PC-9 (cell line): ENCODE data around the gene DNM3. TPM values are rescaled to one million over a fixed set of nuclear protein-coding genes. Genes with fewer than 3 reads are reported as not detected.

Experiments
- BruUV-seq: library from RNA; stranded (reverse); fragments of 400-500 nt; replicated peaks from 2 replicates; lab custom pipeline; 2021; lab: Mats Ljungman, UMichigan
- CTCF ChIA-PET: fragments of 300-600 bp; sonication (Branson Sonifier 250); formaldehyde crosslinking; loops from one replicate; lab custom pipeline; 2022; ENCODE audit warnings: antibody characterized with exemption; lab: Charles Lee
- POLR2A ChIA-PET: fragments of 300-600 bp; sonication (Branson Sonifier 250); formaldehyde crosslinking; loops from one replicate; lab custom pipeline; 2022; ENCODE audit warnings: antibody characterized with exemption; ENCODE audit not compliant: unreplicated experiment; lab: Charles Lee
- DNase-seq, 2 experiments: peaks; one replicate each; pipeline versions ENCODE4 v3.0.0 to v3.0.0-alpha.2; 2015 to 2022; ENCODE audit warnings: mixed read lengths in 1 of 2
- H2AFZ ChIP-seq: fragments of 200-600 bp; sonication (generic); 2 replicates; pipeline ENCODE4 v1.8.1; 2017; ENCODE audit warnings: antibody characterized with exemption
- H3F3A ChIP-seq: fragments of 200-600 bp; sonication (generic); 2 replicates; pipeline ENCODE4 v1.8.1; 2017; ENCODE audit warnings: antibody characterized with exemption, mild to moderate bottlenecking, low read depth; ENCODE audit not compliant: insufficient read depth
- H3K27ac ChIP-seq: fragments of 200-600 bp; sonication (generic); 2 replicates; pipeline ENCODE4 v1.6.1; 2016; ENCODE audit warnings: mixed run types
- H3K27me3 ChIP-seq: fragments of 200-600 bp; sonication (generic); 2 replicates; pipeline ENCODE4 v1.6.1; 2016; ENCODE audit warnings: low read depth, mixed run types; ENCODE audit not compliant: insufficient read depth
- H3K36me3 ChIP-seq: fragments of 200-600 bp; sonication (generic); 2 replicates; pipeline ENCODE4 v1.6.1; 2016; ENCODE audit warnings: low read depth, mixed run types
- H3K4me1 ChIP-seq: fragments of 200-600 bp; sonication (generic); replicated peaks from 2 replicates; pipeline ENCODE4 v1.6.1; 2016; ENCODE audit warnings: mixed run types; ENCODE audit not compliant: insufficient read depth
- H3K4me2 ChIP-seq: fragments of 200-600 bp; sonication (generic); 2 replicates; pipeline ENCODE4 v1.6.1; 2017; ENCODE audit warnings: mixed run types
- H3K4me3 ChIP-seq: fragments of 200-600 bp; sonication (generic); 2 replicates; pipeline ENCODE4 v1.6.1; 2016; ENCODE audit warnings: mixed run types
- H3K79me2 ChIP-seq: fragments of 200-600 bp; sonication (generic); 2 replicates; pipeline ENCODE4 v1.6.1; 2017; ENCODE audit warnings: low read depth, mixed run types
- H3K9me2 ChIP-seq: fragments of 200-600 bp; sonication (generic); 2 replicates; pipeline ENCODE4 v1.8.1; 2017; ENCODE audit warnings: mild to moderate bottlenecking; ENCODE audit not compliant: insufficient read depth
- H3K9me3 ChIP-seq: fragments of 200-600 bp; sonication (generic); 2 replicates; pipeline ENCODE4 v1.8.1; 2016; ENCODE audit warnings: low read depth; ENCODE audit not compliant: insufficient read depth
- H4K20me1 ChIP-seq: fragments of 200-600 bp; sonication (generic); 2 replicates; pipeline ENCODE4 v1.8.1; 2017; ENCODE audit not compliant: insufficient read depth
- EZH2 ChIP-seq: fragments of 200-600 bp; sonication (generic); IDR thresholded peaks from 2 replicates; pipeline ENCODE4 v1.8.0; 2017; ENCODE audit warnings: antibody characterized with exemption, low read depth
- intact Hi-C: fragments of 100-400 bp; cut with micrococcal nuclease; formaldehyde crosslinking; loops from one replicate; pipeline ENCODE4 v1.10.0; 2022; ENCODE audit not compliant: unreplicated experiment
- total RNA-seq: library from RNA; stranded (reverse); gene quantifications from 2 replicates; pipeline ENCODE4 v1.2.3, GENCODE V29; 2021
- TF ChIP-seq, protein P1 (sequence below): fragments of 200-600 bp; sonication (generic); conservative IDR thresholded peaks from 2 replicates; pipeline ENCODE4 v1.6.1; 2017; ENCODE audit warnings: mixed run types, antibody characterized with exemption, mild to moderate bottlenecking, moderate library complexity

Gene DNM3
- total RNA-seq, 1 experiment from 2014 or later: 1.7 TPM

- no peaks in the 10 kb centered on the region for H3K27me3 ChIP-seq
- H3K4me3 ChIP-seq: no peak overlapping the region
- H3K9me2 ChIP-seq: no peaks in the 10 kb centered on the region
- no peak overlapping the region for H2AFZ ChIP-seq
- H3K4me2 ChIP-seq: no peak overlapping the region
- no peaks in the 10 kb centered on the region for H3K4me1 ChIP-seq
- H3K36me3 ChIP-seq: no peaks in the 10 kb centered on the region
- H3K9me3 ChIP-seq: no peaks in the 10 kb centered on the region
- H3K79me2 ChIP-seq: no peaks in the 10 kb centered on the region
- H3K27ac ChIP-seq: no peak overlapping the region
- CTCF ChIA-PET: interaction anchor here (0.6 to 1.0 kb wide), 2 partner anchors 401 to 597 kb away, joined by 3 to 4 read pairs; no protein-coding TSS in a partner anchor
- POLR2A ChIA-PET: no interaction called here
- H4K20me1 ChIP-seq: no peaks in the 10 kb centered on the region
- no peak for DNase-seq
- intact Hi-C loops: loop anchor here (2.0 to 5.0 kb wide), 3 partner anchors 41 to 306 kb away; no protein-coding TSS in a partner anchor
- BruUV-seq: no TSS peak
- H3F3A ChIP-seq: no peaks in the 10 kb centered on the region
- no peak for TF ChIP-seq EZH2
- TF ChIP-seq, protein P1, sequence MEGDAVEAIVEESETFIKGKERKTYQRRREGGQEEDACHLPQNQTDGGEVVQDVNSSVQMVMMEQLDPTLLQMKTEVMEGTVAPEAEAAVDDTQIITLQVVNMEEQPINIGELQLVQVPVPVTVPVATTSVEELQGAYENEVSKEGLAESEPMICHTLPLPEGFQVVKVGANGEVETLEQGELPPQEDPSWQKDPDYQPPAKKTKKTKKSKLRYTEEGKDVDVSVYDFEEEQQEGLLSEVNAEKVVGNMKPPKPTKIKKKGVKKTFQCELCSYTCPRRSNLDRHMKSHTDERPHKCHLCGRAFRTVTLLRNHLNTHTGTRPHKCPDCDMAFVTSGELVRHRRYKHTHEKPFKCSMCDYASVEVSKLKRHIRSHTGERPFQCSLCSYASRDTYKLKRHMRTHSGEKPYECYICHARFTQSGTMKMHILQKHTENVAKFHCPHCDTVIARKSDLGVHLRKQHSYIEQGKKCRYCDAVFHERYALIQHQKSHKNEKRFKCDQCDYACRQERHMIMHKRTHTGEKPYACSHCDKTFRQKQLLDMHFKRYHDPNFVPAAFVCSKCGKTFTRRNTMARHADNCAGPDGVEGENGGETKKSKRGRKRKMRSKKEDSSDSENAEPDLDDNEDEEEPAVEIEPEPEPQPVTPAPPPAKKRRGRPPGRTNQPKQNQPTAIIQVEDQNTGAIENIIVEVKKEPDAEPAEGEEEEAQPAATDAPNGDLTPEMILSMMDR: no peak
These were observed 556.9 kb downstream of the DNM3 start for GRCh38 chr1:172398193-172398592.

- no peak overlapping the region for H3K4me3 ChIP-seq
- no peaks in the 10 kb centered on the region for H3K79me2 ChIP-seq
- H3K9me3 ChIP-seq: no peaks in the 10 kb centered on the region
- H3K4me2 ChIP-seq: peak overlapping the region; percentile 29; the same call in 1 of the 2 replicates
- no peak for TF ChIP-seq EZH2
- TF ChIP-seq, protein P1: peak; percentile 84
- H2AFZ ChIP-seq: no peak overlapping the region
- H3K27ac ChIP-seq: no peak overlapping the region
- ChIA-PET CTCF (interaction anchor here (0.6 to 1.8 kb wide), 9 partner anchors 39 to 755 kb away, joined by 3 to 9 read pairs (median 4); no protein-coding TSS in a partner anchor), POLR2A (interaction anchor here (0.6 kb wide), 1 partner anchor 488 kb away, joined by 5 read pairs; no protein-coding TSS in a partner anchor)
- intact Hi-C loops: loop anchor here (1.0 to 5.0 kb wide), 8 partner anchors 42 to 414 kb away; partner anchors contain the start of gene PIGC
- no TSS peak for BruUV-seq
- no peaks in the 10 kb centered on the region for H4K20me1 ChIP-seq
- H3F3A ChIP-seq: no peaks in the 10 kb centered on the region
- no peaks in the 10 kb centered on the region for H3K9me2 ChIP-seq
- no peaks in the 10 kb centered on the region for H3K36me3 ChIP-seq
- no peaks in the 10 kb centered on the region for H3K4me1 ChIP-seq
- H3K27me3 ChIP-seq: no peaks in the 10 kb centered on the region
- peak; percentile 43 to 72 for DNase-seq
These were observed 557.9 kb downstream of the DNM3 start for GRCh38 chr1:172398970-172399755.

- H3K9me2 ChIP-seq: 0 out of 2 replicates have a peak, but pooled peaks cover 5% of the 10 kb centered on the region
- CTCF ChIA-PET: interaction anchor here (0.6 to 1.8 kb wide), 7 partner anchors 40 to 756 kb away, joined by 3 to 8 read pairs (median 3); no protein-coding TSS in a partner anchor
- intact Hi-C loops: loop anchor here (1.0 to 5.0 kb wide), 8 partner anchors 43 to 415 kb away; partner anchors contain the start of gene PIGC
- no peak overlapping the region for H2AFZ ChIP-seq
- TF ChIP-seq, protein P1: peak; percentile 12; the same call in 1 of the 2 replicates
- TF ChIP-seq EZH2: no peak
- POLR2A ChIA-PET: interaction anchor here (0.6 kb wide), 1 partner anchor 489 kb away, joined by 5 read pairs; no protein-coding TSS in a partner anchor
- H3K9me3 ChIP-seq: no peaks in the 10 kb centered on the region
- H3K4me3 ChIP-seq: no peak overlapping the region
- no peaks in the 10 kb centered on the region for H3F3A ChIP-seq
- no peaks in the 10 kb centered on the region for H3K4me1 ChIP-seq
- no peaks in the 10 kb centered on the region for H3K27me3 ChIP-seq
- H3K27ac ChIP-seq: no peak overlapping the region
- no peak overlapping the region; the same call in 1 of the 2 replicates for H3K4me2 ChIP-seq
- no peaks in the 10 kb centered on the region for H3K79me2 ChIP-seq
- BruUV-seq: no TSS peak
- DNase-seq: no peak
- H3K36me3 ChIP-seq: no peaks in the 10 kb centered on the region
- no peaks in the 10 kb centered on the region for H4K20me1 ChIP-seq
These were observed 558.7 kb downstream of the DNM3 start for GRCh38 chr1:172399756-172400721.
